Occipital lobe (tissue), 2 donors: ENCODE results near the gene KDM1A. TPM values are rescaled to one million over a fixed set of nuclear protein-coding genes. Genes with fewer than 3 reads are reported as not detected.

Experiments used
- DNase-seq: peaks from one replicate; lab custom pipeline; 2025; lab: John Stamatoyannopoulos, UW
- total RNA-seq: library from RNA; depleted of rRNA; stranded (reverse); fragments of >200 nt; gene quantifications from one replicate; pipeline ENCODE4 v1.2.3, GENCODE V29; 2014

The KDM1A gene
- total RNA-seq, 1 donor from 2014 or later, result 223 TPM

DNA sequence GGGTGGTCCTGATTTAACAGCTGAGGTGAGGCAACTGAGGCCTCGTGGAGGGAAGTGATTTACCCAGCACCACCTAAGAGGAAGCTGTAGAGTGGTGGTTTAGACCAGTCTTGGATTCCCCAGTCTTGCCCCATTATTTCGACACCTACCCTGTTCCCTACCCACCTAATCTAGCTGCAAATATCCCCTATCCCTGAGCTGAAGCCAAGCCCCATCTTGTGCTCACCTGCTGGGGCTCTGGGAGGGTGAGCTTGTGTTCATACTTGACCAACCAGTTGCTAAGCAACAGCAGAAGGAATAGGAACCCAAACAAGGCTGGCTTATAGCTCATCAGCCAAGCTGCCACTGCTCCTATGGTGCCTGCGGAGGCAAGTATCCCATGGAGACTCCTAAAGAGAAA lies 5.6 kb upstream of the KDM1A start:
- no peak for DNase-seq

GRCh38 chr1:23018661-23019093 lies 591 bp upstream of the KDM1A start:
- no peak for DNase-seq

DNA sequence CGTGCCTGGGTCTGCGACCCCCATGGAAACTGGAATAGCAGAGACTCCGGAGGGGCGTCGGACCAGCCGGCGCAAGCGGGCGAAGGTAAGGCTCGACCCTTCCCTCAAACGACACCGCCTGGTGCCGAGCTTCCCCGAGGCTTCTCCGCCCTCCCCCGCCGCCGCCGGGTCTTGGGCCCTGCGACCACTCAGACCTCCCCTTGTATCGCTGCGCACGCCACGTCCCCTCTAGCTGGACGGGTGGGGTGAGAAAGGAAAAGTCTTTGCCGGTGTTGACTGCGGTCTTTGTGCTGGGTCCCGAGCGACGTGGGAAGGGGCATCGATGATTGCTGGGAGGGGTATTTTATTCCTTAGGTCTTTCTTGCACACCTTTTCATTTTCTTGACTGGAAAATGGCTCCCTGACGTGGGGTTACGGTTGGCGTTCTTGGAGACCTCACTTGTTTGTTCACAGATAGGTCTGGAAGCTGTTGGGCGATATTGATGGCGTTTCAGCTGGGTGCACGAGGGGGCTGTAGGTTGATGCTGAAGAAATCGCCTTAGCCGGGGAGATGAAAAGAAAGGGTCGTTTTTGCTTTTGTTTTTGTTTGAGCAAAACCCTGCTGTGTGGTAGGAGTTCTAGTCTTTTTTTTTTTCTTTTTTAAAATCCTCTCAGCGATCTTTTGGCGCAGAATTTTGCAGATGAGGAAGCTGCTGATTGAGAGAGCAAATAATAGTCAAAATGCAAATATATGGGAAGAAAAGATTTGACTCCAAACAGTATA lies 776 bp downstream of the KDM1A start:
- no peak for DNase-seq

DNA sequence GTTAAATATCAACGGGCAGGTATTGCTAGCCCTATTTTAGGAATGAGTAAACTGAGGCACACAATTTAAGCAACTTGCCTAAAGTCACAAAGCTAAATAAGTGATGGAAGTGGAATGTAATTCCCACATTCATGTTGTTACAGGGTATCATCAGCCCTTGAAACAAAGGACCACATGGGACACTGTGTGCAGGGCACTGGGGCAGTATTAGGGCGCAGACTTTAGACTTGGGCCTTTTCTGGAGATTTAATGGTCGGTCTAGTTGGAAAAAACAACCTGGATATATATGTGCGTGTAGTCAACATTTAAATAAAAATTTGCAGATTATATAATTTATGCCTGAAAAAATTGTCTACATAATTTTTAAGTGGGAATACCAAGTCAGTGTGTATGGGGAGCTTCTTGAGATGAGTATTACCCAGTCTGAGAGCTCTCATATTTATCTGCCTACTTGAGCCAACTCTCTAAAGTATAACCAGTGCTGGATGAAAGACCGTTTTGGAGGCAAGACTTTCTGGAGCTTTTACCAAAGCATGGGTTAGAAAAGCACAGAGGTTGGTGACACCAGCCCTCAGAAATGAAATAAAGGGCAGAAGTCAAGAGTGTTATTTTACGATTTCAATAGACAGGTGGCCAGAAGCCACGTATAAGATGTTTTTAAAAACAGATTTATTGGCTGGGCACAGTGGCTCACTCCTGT lies 1.6 kb downstream of the KDM1A start:
- no peak for DNase-seq

GRCh38 chr1:23021834-23022233 lies 2.6 kb downstream of the KDM1A start:
- DNase-seq, result no peak

GRCh38 chr1:23023174-23023845 lies 4.0 kb downstream of the KDM1A start:
- no peak for DNase-seq

GRCh38 chr1:23026568-23026967 lies 7.3 kb downstream of the KDM1A start:
- DNase-seq, result no peak

GRCh38 chr1:23027352-23027907 lies 8.2 kb downstream of the KDM1A start:
- DNase-seq, result no peak

DNA sequence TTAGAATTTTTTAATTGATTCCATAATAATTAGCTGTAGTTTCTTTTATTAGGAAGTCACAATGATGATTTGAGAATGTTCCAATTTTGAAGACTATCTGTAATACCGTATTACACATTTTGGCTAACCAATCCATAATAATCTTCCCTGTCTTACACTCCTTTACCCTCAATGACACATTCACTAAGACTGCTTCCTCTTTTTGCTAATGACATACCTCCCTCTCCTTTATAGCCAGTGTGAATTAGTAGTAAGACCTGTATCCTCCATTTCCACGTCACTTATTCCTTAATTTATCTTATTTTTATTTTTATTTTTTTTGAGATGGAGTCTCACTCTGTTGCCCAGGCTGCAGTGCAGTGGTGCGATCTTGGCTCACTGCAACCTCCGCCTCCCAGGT lies 10.1 kb downstream of the KDM1A start:
- DNase-seq, result no peak

- DNase-seq, result no peak
Measured at GRCh38 chr1:23035823-23036452, 16.7 kb downstream of the KDM1A start.

DNA sequence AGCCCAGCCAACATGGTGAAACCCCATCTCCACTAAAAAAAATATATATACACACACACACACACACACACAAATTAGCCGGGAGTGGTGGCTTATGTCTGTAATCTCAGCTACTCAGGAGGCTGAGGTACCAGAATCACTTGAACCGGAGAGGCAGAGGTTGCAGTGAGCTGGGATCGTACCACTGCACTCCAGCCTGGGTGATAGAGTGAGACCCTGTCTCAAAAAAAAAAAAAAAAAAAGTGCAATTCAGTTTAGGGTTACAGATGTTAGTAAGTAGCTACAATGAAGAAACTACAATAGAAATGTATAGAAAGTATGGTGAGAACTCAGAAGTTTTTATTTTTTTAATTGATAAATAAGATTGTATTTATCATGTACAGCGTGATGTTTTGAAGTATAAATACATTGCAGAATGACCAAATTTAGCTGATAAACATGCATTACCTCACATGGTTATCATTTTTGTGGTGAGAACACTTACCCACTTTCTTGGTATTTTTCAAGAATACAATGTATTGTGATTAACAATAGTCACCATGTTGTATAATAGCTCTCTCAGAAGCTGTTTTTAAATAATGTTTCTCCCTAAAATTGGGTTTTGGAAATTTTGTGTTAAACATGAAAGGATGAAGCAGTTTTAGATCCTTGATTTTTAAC lies 17.9 kb downstream of the KDM1A start:
- no peak for DNase-seq

DNA sequence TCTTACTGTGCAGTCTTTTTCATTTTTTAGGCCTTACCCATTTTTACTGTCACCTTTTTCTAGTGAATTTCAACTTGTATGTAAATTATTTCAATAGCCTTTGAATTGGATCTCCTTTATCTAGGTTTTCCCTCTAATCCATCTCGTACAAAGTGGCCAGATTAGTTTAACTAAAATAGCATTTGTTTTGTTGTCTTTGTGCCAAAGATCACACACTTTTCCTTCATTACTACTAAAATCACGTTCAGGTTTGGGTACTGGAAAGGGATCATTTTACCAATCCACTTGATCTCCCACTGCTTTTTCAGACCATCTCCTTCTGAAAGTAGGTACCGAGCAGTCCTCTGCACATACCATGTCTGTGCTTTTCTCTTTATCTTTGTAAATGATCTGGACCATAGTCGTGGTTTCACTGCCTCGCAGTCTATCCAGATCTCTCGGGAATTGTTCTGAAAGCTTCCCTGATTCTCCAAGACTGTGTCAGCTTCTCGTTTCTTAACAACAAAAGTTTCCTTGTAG lies 20.1 kb downstream of the KDM1A start:
- no peak for DNase-seq

- DNase-seq, result no peak
Measured at GRCh38 chr1:23040509-23040908, 21.2 kb downstream of the KDM1A start.

DNA sequence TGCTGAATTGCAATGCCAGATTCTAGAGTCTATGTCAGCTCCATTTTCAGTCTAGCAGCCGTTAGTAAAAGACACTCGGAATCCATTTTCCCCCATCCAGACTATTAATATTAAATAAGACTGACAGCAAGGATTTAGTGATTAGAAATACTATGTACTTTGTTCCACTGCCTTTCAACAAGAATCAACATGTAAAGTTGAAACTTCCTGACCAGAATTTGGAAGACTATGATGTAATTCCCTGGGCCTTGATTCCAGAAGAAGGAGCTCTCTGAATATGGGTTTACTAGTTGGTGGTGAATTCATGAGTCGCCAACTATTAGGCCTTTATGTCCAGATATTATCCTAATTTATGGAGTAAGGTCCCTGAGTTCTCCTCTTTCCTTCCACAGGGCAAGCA lies 24.8 kb downstream of the KDM1A start:
- no peak for DNase-seq

GRCh38 chr1:23050201-23050600 lies 30.9 kb downstream of the KDM1A start:
- no peak for DNase-seq

DNA sequence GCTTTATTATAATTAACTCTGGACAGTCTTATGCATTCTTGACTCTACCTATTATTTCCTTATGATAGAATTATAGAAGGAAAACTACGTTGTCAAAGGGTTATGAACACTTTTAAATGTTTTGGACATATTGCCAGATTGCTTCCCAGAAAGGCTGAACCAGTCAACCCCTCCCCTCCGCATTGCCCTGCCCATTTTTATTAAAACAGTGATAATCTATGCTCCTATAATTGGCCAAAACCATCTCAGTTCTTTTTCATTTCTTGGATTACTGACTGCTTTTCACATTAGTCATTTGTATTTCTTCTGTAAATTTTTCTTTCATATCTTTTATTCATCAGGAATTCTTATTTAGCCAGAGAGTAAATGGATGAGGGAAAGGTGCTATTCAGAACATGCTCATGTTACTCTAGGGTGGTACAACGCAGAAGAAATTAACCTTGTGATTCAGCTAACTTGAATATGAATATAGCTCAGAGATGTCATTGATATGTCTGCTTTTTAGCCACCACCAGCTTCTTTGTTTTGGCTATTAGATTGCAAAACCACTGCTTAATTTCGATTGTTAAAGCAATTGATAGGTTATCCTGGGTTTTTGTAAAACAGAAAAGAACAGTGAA lies 32.1 kb downstream of the KDM1A start:
- no peak for DNase-seq

DNA sequence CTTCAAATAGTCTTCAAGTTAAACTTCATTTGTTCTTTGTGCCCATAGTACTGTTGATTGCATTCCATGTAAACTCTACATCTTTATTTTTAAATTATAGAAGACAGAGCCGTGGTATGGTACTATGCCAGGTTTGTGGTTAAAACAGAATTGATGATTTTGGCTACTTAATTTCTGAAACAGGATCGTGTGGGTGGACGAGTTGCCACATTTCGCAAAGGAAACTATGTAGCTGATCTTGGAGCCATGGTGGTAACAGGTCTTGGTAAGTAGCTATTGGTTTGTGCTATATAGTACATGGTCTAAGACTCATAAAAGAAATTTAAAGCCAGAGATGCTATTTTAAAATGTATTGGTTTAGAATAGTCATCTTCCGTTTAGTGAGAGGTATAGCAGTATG lies 38.0 kb downstream of the KDM1A start:
- no peak for DNase-seq

DNA sequence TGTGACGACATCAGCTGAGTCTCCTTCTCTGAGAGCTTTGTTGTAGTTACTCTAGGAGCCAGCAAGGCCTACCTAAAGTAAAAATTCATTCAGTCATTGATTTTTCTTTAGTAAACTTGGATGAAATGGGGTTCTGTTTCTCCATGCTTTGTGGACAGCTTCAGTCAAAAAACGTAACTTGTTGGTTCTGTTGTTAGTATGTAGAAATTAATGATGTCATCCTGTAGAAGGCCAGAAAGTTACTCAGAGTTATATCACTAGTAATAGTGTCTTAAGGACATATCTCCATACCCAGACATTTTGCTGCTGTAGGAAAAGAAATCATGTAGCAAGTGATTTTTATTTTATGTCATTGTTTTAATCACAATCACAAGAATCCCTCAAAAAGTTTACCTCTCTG lies 43.0 kb downstream of the KDM1A start:
- no peak for DNase-seq

DNA sequence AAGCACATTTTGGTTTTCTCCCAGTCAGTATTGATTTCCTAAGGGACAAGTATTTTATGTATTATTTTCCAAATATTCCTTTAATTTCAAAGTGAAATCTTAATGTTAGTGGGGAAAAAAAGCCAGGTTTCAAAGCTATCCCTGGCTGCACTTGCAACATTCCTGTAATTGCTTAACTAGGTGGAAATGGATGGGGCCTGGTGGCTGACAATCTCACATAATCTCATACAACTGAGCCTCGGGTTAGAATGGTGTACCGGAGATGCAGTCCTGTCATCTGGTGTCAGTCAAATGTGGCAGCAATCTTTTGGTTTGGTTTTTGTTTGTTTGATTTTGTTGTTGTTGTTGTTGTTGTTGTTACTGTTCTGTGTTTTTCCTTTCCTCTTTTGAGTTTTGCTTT lies 46.1 kb downstream of the KDM1A start:
- no peak for DNase-seq

GRCh38 chr1:23066075-23066474 lies 46.8 kb downstream of the KDM1A start:
- no peak for DNase-seq

DNA sequence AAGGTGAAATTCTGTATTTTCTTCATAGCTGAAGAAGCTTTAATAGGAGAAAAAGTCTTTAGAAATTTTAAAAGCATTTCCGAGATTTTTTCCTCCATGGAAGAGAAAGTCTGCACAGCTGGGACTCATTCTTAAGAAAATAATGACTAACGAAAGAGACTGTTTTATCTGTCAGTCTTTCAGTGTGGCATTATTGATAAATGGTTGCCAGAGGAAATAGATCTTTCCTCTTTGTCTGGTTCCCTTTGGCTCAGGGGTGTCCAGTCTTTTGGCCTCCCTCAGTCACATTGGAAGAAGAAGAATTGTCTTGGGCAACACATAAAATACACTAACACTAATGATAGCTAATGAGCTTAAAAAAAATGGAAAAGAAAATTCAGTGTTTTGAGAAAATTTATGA lies 49.9 kb downstream of the KDM1A start:
- no peak for DNase-seq
